ENCODE measurements around the gene PCAT7. TPM values are rescaled to one million over a fixed set of nuclear protein-coding genes. Genes with fewer than 3 reads are reported as not detected.

Gene PCAT7
- total and polyA plus RNA-seq, 2 of the 4 experiments (the other 2 are of a cell fraction): not detected

GRCh38 chr9:94511955-94512265 lies 43.0 kb upstream of the PCAT7 start:
- Histone ChIP-seq H3K9me3 (ENCODE audit: control insufficient read depth, insufficient read depth, low read length) (no peaks in the 10 kb centered on the region), H3K27me3 (ENCODE audit: control insufficient read depth, insufficient read depth, low read length) (0 out of 2 replicates have a peak, but pooled peaks cover 2% of the 10 kb centered on the region), H3K18ac (ENCODE audit: low read depth, low read length) (no peak overlapping the region), H4K20me1 (ENCODE audit: insufficient read depth, low read length) (no peaks in the 10 kb centered on the region), H3K23ac (ENCODE audit: low read depth, low read length) (no peak overlapping the region), H2AK5ac (ENCODE audit: low read depth, low read length) (no peak overlapping the region), H3K36me3 (ENCODE audit: control insufficient read depth, insufficient read depth, low read length) (no peaks in the 10 kb centered on the region), H4K8ac (ENCODE audit: low read depth in 2 of 2, low read length in 2 of 2) (no peak overlapping the region), H3K27ac (ENCODE audit: insufficient read depth, low read length) (no peak overlapping the region), H3K56ac (ENCODE audit: extremely low read depth, insufficient read depth, low read length) (no peak overlapping the region), H2AFZ (replicated peaks; ENCODE audit: low read length, poor library complexity) (no peak overlapping the region), H3K79me1 (ENCODE audit: low read depth in 1 of 2, low read length in 2 of 2) (no peaks in the 10 kb centered on the region), H2BK20ac (ENCODE audit: low read depth, low read length) (no peak overlapping the region), H4K5ac (ENCODE audit: low read depth, low read length) (no peak overlapping the region), H3K9ac (ENCODE audit: low read depth, low read length) (no peak overlapping the region), H3K4me1 (ENCODE audit: control insufficient read depth, insufficient read depth, low read length) (no peaks in the 10 kb centered on the region), H4K91ac (ENCODE audit: insufficient read depth, low read depth, low read length) (no peak overlapping the region), H2AK9ac (replicated peaks; ENCODE audit: low read depth, low read length, poor library complexity) (no peak overlapping the region), H2BK120ac (ENCODE audit: low read depth, low read length) (no peak overlapping the region), H2BK5ac (ENCODE audit: low read depth, low read length, poor library complexity, severe bottlenecking) (no peak overlapping the region), H3K9me1 (ENCODE audit: insufficient read depth, low read length) (no peaks in the 10 kb centered on the region), H2BK15ac (ENCODE audit: low read depth, low read length) (no peak overlapping the region), H3K4me3 (ENCODE audit: insufficient read depth, low read depth, low read length) (no peak overlapping the region), H3K4me2 (ENCODE audit: low read depth, low read length) (no peak overlapping the region), H3K14ac (replicated peaks; ENCODE audit: low read depth, low read length) (no peak overlapping the region), H3K4ac (ENCODE audit: low read depth, low read length) (no peak overlapping the region)
- no CpG with 5 or more reads among the region's 2 CpGs for WGBS, 2 experiments (ENCODE audit: extremely low coverage in 2 of 2, insufficient read length in 1 of 2)
- no peak for ATAC-seq (ENCODE audit: low read depth)
- TF ChIP-seq FOS (IDR thresholded peaks at IDR 0.05; ENCODE audit: low read depth, low read length) (no peak), ELK1 (IDR thresholded peaks at IDR 0.05; ENCODE audit: borderline replicate concordance, low read depth, low read length) (no peak), CEBPB (IDR thresholded peaks at IDR 0.05; ENCODE audit: low read depth, low read length) (no peak)
- intact Hi-C loops (cut with micrococcal nuclease): no loop called here
- BruUV-seq (replicated peaks): no TSS peak
- dilution Hi-C loops (cut with HindIII; ENCODE audit: low sequenced_read_pairs, unreplicated experiment): no loop called here
- CTCF ChIA-PET: no interaction called here
- POLR2A ChIA-PET (ENCODE audit: unreplicated experiment): no interaction called here
- no peak for DNase-seq
- in situ Hi-C loops (cut with MboI; ENCODE audit: low sequenced_read_pairs): no loop called here

Data from IMR-90 (cell line).